Activated CD8-positive, alpha-beta memory T cell treated with anti-CD3 and anti-CD28 coated beads, Interleukin-2, amount 10 ng/mL, durations not matched to agents 7 days and 5 days (primary cell): Measurements from ENCODE around the gene ZNF532. TPM values are rescaled to one million over a fixed set of nuclear protein-coding genes. Genes with fewer than 3 reads are reported as not detected.

ENCODE experiments used
- ATAC-seq: fragments of 150-1000 bp; cut with Tn5 transposase; one replicate; pipeline ENCODE4 v1.10.0; 2021; ENCODE audit warnings: moderate library complexity
- CTCF ChIA-PET: fragments of 350-600 bp; sonication (Branson Sonifier 250); formaldehyde crosslinking; loops from one replicate; lab custom pipeline; 2021; ENCODE audit warnings: antibody characterized with exemption; lab: Charles Lee
- DNase-seq: peaks from one replicate; pipeline ENCODE4 v3.0.0-alpha.2; 2020
- H3K27ac Mint-ChIP-seq: one replicate; pipeline ENCODE4 v1.8.0; 2021; ENCODE audit warnings: mild to moderate bottlenecking, mixed read lengths
- H3K27me3 Mint-ChIP-seq: one replicate; pipeline ENCODE4 v1.8.0; 2021; ENCODE audit warnings: mixed read lengths
- H3K36me3 Mint-ChIP-seq: one replicate; pipeline ENCODE4 v1.8.0; 2021; ENCODE audit warnings: mild to moderate bottlenecking, mixed read lengths
- H3K4me1 Mint-ChIP-seq: one replicate; pipeline ENCODE4 v1.8.0; 2021; ENCODE audit warnings: mixed read lengths
- H3K4me3 Mint-ChIP-seq: one replicate; pipeline ENCODE4 v1.8.0; 2021; ENCODE audit warnings: mild to moderate bottlenecking, moderate library complexity, mixed read lengths
- H3K9me3 Mint-ChIP-seq: one replicate; pipeline ENCODE4 v1.8.0; 2022; ENCODE audit warnings: low read depth, mixed read lengths
- total RNA-seq, 2 experiments: library from RNA; stranded (reverse); gene quantifications; one replicate each; pipeline ENCODE4 v1.2.3, GENCODE V29; 2021

The ZNF532 gene
- total RNA-seq, 2 experiments from 2014 or later: 2.4 to 3.5 TPM

- no peak for ATAC-seq
- DNase-seq: no peak
- H3K27me3 Mint-ChIP-seq: peaks cover 6% of the 10 kb centered on the region
- H3K4me3 Mint-ChIP-seq: no peak overlapping the region
- H3K27ac Mint-ChIP-seq: no peak overlapping the region
- H3K36me3 Mint-ChIP-seq: no peaks in the 10 kb centered on the region
- H3K4me1 Mint-ChIP-seq: peaks cover 18% of the 10 kb centered on the region
- CTCF ChIA-PET: no interaction called here
- H3K9me3 Mint-ChIP-seq: no peaks in the 10 kb centered on the region
Observed at GRCh38 chr18:58891776-58892175, 27.1 kb downstream of the ZNF532 start.

- Mint-ChIP-seq H3K27ac (no peak overlapping the region), H3K9me3 (no peaks in the 10 kb centered on the region), H3K27me3 (peaks cover 6% of the 10 kb centered on the region), H3K36me3 (no peaks in the 10 kb centered on the region), H3K4me1 (peaks cover 12% of the 10 kb centered on the region), H3K4me3 (no peak overlapping the region)
- CTCF ChIA-PET: no interaction called here
- no peak for DNase-seq
- no peak for ATAC-seq
Observed at GRCh38 chr18:58892488-58892887, 27.8 kb downstream of the ZNF532 start.

- DNase-seq (no peak), ATAC-seq (no peak)
- Mint-ChIP-seq H3K36me3 (no peaks in the 10 kb centered on the region), H3K4me1 (peaks cover 9% of the 10 kb centered on the region), H3K4me3 (no peak overlapping the region), H3K27me3 (peaks cover 6% of the 10 kb centered on the region), H3K9me3 (no peaks in the 10 kb centered on the region), H3K27ac (no peak overlapping the region)
- CTCF ChIA-PET: no interaction called here
Observed at GRCh38 chr18:58893388-58894099, 28.9 kb downstream of the ZNF532 start.

GRCh38 chr18:58894930-58895329, 30.3 kb downstream of the ZNF532 start:
- H3K4me1 Mint-ChIP-seq: peaks cover 9% of the 10 kb centered on the region
- ATAC-seq: no peak
- H3K9me3 Mint-ChIP-seq: no peaks in the 10 kb centered on the region
- DNase-seq: no peak
- no peak overlapping the region for H3K4me3 Mint-ChIP-seq
- H3K36me3 Mint-ChIP-seq: no peaks in the 10 kb centered on the region
- H3K27me3 Mint-ChIP-seq: peaks cover 3% of the 10 kb centered on the region
- CTCF ChIA-PET: no interaction called here
- H3K27ac Mint-ChIP-seq: no peak overlapping the region

GRCh38 chr18:58895385-58895784, 30.7 kb downstream of the ZNF532 start:
- Mint-ChIP-seq H3K27me3 (peaks cover 3% of the 10 kb centered on the region), H3K9me3 (no peaks in the 10 kb centered on the region), H3K27ac (no peak overlapping the region), H3K36me3 (no peaks in the 10 kb centered on the region), H3K4me3 (no peak overlapping the region), H3K4me1 (peaks cover 9% of the 10 kb centered on the region)
- CTCF ChIA-PET: no interaction called here
- ATAC-seq (no peak), DNase-seq (no peak)

- Mint-ChIP-seq H3K27me3 (peaks cover 6% of the 10 kb centered on the region), H3K36me3 (no peaks in the 10 kb centered on the region), H3K4me3 (no peak overlapping the region), H3K4me1 (peaks cover 9% of the 10 kb centered on the region), H3K9me3 (no peaks in the 10 kb centered on the region), H3K27ac (no peak overlapping the region)
- DNase-seq: no peak
- CTCF ChIA-PET: no interaction called here
- ATAC-seq: no peak
Observed at GRCh38 chr18:58896268-58896667, 31.6 kb downstream of the ZNF532 start.

- Mint-ChIP-seq H3K27ac (no peak overlapping the region), H3K36me3 (no peaks in the 10 kb centered on the region), H3K4me3 (no peak overlapping the region), H3K4me1 (peaks cover 9% of the 10 kb centered on the region), H3K27me3 (peaks cover 6% of the 10 kb centered on the region), H3K9me3 (no peaks in the 10 kb centered on the region)
- DNase-seq: no peak
- no peak for ATAC-seq
- CTCF ChIA-PET: no interaction called here
Observed at GRCh38 chr18:58896734-58897508, 32.2 kb downstream of the ZNF532 start.

GRCh38 chr18:58898010-58898799, 33.5 kb downstream of the ZNF532 start:
- CTCF ChIA-PET: no interaction called here
- Mint-ChIP-seq H3K4me1 (peaks cover 9% of the 10 kb centered on the region), H3K27ac (no peak overlapping the region), H3K4me3 (no peak overlapping the region), H3K27me3 (peaks cover 6% of the 10 kb centered on the region), H3K9me3 (no peaks in the 10 kb centered on the region), H3K36me3 (no peaks in the 10 kb centered on the region)
- no peak for DNase-seq
- ATAC-seq: no peak

GRCh38 chr18:58900015-58900649, 35.5 kb downstream of the ZNF532 start:
- DNase-seq: no peak
- ATAC-seq: no peak
- H3K9me3 Mint-ChIP-seq: no peaks in the 10 kb centered on the region
- H3K4me3 Mint-ChIP-seq: no peak overlapping the region
- H3K27ac Mint-ChIP-seq: no peak overlapping the region
- CTCF ChIA-PET: no interaction called here
- H3K36me3 Mint-ChIP-seq: no peaks in the 10 kb centered on the region
- peaks cover 5% of the 10 kb centered on the region for H3K4me1 Mint-ChIP-seq
- H3K27me3 Mint-ChIP-seq: peaks cover 2% of the 10 kb centered on the region

GRCh38 chr18:58901143-58901542, 36.5 kb downstream of the ZNF532 start:
- DNase-seq (no peak), ATAC-seq (no peak)
- no peak overlapping the region for H3K4me3 Mint-ChIP-seq
- no peaks in the 10 kb centered on the region for H3K9me3 Mint-ChIP-seq
- peaks cover 4% of the 10 kb centered on the region for H3K4me1 Mint-ChIP-seq
- H3K27ac Mint-ChIP-seq: no peak overlapping the region
- H3K36me3 Mint-ChIP-seq: no peaks in the 10 kb centered on the region
- CTCF ChIA-PET: no interaction called here
- H3K27me3 Mint-ChIP-seq: peaks cover 2% of the 10 kb centered on the region

- CTCF ChIA-PET: no interaction called here
- Mint-ChIP-seq H3K27me3 (peaks cover 2% of the 10 kb centered on the region), H3K4me1 (no peaks in the 10 kb centered on the region), H3K9me3 (no peaks in the 10 kb centered on the region), H3K4me3 (no peak overlapping the region), H3K27ac (no peak overlapping the region), H3K36me3 (no peaks in the 10 kb centered on the region)
- DNase-seq (no peak), ATAC-seq (no peak)
Observed at GRCh38 chr18:58901783-58902182, 37.1 kb downstream of the ZNF532 start.

GRCh38 chr18:58902961-58903360, 38.3 kb downstream of the ZNF532 start:
- H3K4me1 Mint-ChIP-seq: no peaks in the 10 kb centered on the region
- no peak for ATAC-seq
- H3K36me3 Mint-ChIP-seq: no peaks in the 10 kb centered on the region
- H3K9me3 Mint-ChIP-seq: no peaks in the 10 kb centered on the region
- no peak overlapping the region for H3K4me3 Mint-ChIP-seq
- H3K27ac Mint-ChIP-seq: no peak overlapping the region
- CTCF ChIA-PET: no interaction called here
- DNase-seq: no peak
- H3K27me3 Mint-ChIP-seq: peaks cover 2% of the 10 kb centered on the region

- ATAC-seq: no peak
- H3K4me1 Mint-ChIP-seq: no peaks in the 10 kb centered on the region
- H3K4me3 Mint-ChIP-seq: no peak overlapping the region
- H3K27ac Mint-ChIP-seq: no peak overlapping the region
- no peak for DNase-seq
- H3K36me3 Mint-ChIP-seq: no peaks in the 10 kb centered on the region
- no peaks in the 10 kb centered on the region for H3K9me3 Mint-ChIP-seq
- peaks cover 2% of the 10 kb centered on the region for H3K27me3 Mint-ChIP-seq
- CTCF ChIA-PET: interaction anchor here (0.9 kb wide), 1 partner anchor 166 kb away, joined by 3 read pairs; no protein-coding TSS in a partner anchor
Observed at GRCh38 chr18:58903533-58903932, 38.9 kb downstream of the ZNF532 start.
